Osteoblast (primary cell): ENCODE data around the gene GCNT2. TPM values are rescaled to one million over a fixed set of nuclear protein-coding genes. Genes with fewer than 3 reads are reported as not detected.

Experiments used
- DNase-seq: peaks from one replicate; pipeline ENCODE4 v3.0.0; 2011; ENCODE audit warnings: low spot score, mixed read lengths; ENCODE audit not compliant: insufficient read length; ENCODE audit errors: missing footprints
- H2AFZ ChIP-seq: 2 replicates; pipeline ENCODE4 v1.6.0; 2011; ENCODE audit warnings: mild to moderate bottlenecking, low read length
- H3K27ac ChIP-seq: 2 replicates; pipeline ENCODE4 v1.5.1; 2011; ENCODE audit warnings: mild to moderate bottlenecking, low read depth, low read length, moderate library complexity
- H3K27me3 ChIP-seq: 2 replicates; pipeline ENCODE4 v1.6.0; 2012; ENCODE audit warnings: mild to moderate bottlenecking, control low read depth, inconsistent platforms, low read length, moderate library complexity; ENCODE audit not compliant: insufficient read depth
- H3K36me3 ChIP-seq: 2 replicates; pipeline ENCODE4 v1.5.1; 2011; ENCODE audit warnings: mild to moderate bottlenecking, low read length, control low read depth, moderate library complexity; ENCODE audit not compliant: insufficient read depth
- H3K4me1 ChIP-seq: 2 replicates; pipeline ENCODE4 v1.5.1; 2011; ENCODE audit warnings: mild to moderate bottlenecking, low read length, control low read depth, moderate library complexity; ENCODE audit not compliant: insufficient read depth
- H3K4me2 ChIP-seq: 2 replicates; pipeline ENCODE4 v1.6.0; 2011; ENCODE audit warnings: mild to moderate bottlenecking, low read length; ENCODE audit not compliant: insufficient read depth
- H3K4me3 ChIP-seq: fragments of 200-600 bp; sonication (generic); 3 replicates; pipeline ENCODE4 v1.5.1; 2012; ENCODE audit warnings: mild to moderate bottlenecking, low read length, inconsistent platforms; ENCODE audit not compliant: insufficient read depth
- H3K79me2 ChIP-seq: 2 replicates; pipeline ENCODE4 v1.6.0; 2012; ENCODE audit warnings: mild to moderate bottlenecking, low read length, control low read depth, inconsistent platforms; ENCODE audit not compliant: insufficient read depth
- H3K9me3 ChIP-seq: 2 replicates; pipeline ENCODE4 v1.5.1; 2011; ENCODE audit warnings: low read depth, low read length, control low read depth
- H4K20me1 ChIP-seq: 2 replicates; pipeline ENCODE4 v1.6.0; 2012; ENCODE audit warnings: mild to moderate bottlenecking, low read length, control low read depth; ENCODE audit not compliant: insufficient read depth
- CTCF ChIP-seq: IDR thresholded peaks from 2 replicates; pipeline ENCODE4 v1.5.1; 2011; ENCODE audit warnings: mild to moderate bottlenecking, low read depth, low read length, moderate library complexity; ENCODE audit errors: extremely low read depth
- total RNA-seq: library from RNA; depleted of rRNA; stranded (reverse); fragments of >200 nt; gene quantifications from 2 replicates; pipeline ENCODE4 v1.2.3, GENCODE V29; 2012

GCNT2 gene
- total RNA-seq, 1 donor = 0.72 TPM

GRCh38 chr6:10520468-10520867 is 683 bp upstream of the GCNT2 start:
- no peak overlapping the region for H3K4me2 ChIP-seq
- no peaks in the 10 kb centered on the region for H3K4me1 ChIP-seq
- no peak overlapping the region for H3K27ac ChIP-seq
- H3K27me3 ChIP-seq = no peaks in the 10 kb centered on the region
- H3K9me3 ChIP-seq = no peaks in the 10 kb centered on the region
- H3K36me3 ChIP-seq = no peaks in the 10 kb centered on the region
- no peak for DNase-seq
- H3K4me3 ChIP-seq = no peak overlapping the region
- H4K20me1 ChIP-seq = no peaks in the 10 kb centered on the region
- TF ChIP-seq CTCF = no peak
- H2AFZ ChIP-seq = peak overlapping the region; percentile 65
- H3K79me2 ChIP-seq = no peaks in the 10 kb centered on the region

- Histone ChIP-seq H3K4me3 (no peak overlapping the region), H2AFZ (no peak overlapping the region), H3K4me1 (no peaks in the 10 kb centered on the region), H3K36me3 (no peaks in the 10 kb centered on the region), H3K4me2 (no peak overlapping the region), H3K27ac (no peak overlapping the region), H3K9me3 (no peaks in the 10 kb centered on the region), H3K79me2 (no peaks in the 10 kb centered on the region), H3K27me3 (no peaks in the 10 kb centered on the region), H4K20me1 (no peaks in the 10 kb centered on the region)
- DNase-seq = no peak
- no peak for TF ChIP-seq CTCF
Measured at GRCh38 chr6:10522929-10523573, 1.9 kb downstream of the GCNT2 start.

- no peak for DNase-seq
- H2AFZ ChIP-seq = no peak overlapping the region
- H3K9me3 ChIP-seq = no peaks in the 10 kb centered on the region
- H3K4me1 ChIP-seq = no peaks in the 10 kb centered on the region
- H4K20me1 ChIP-seq = no peaks in the 10 kb centered on the region
- H3K27me3 ChIP-seq = no peaks in the 10 kb centered on the region
- H3K27ac ChIP-seq = no peak overlapping the region
- TF ChIP-seq CTCF = no peak
- no peak overlapping the region for H3K4me3 ChIP-seq
- H3K4me2 ChIP-seq = no peak overlapping the region
- H3K79me2 ChIP-seq = no peaks in the 10 kb centered on the region
- H3K36me3 ChIP-seq = no peaks in the 10 kb centered on the region
Measured at GRCh38 chr6:10526156-10526555, 5.0 kb downstream of the GCNT2 start.

GRCh38 chr6:10528158-10528981 is 7.2 kb downstream of the GCNT2 start:
- Histone ChIP-seq H3K4me2 (peak overlapping the region; percentile 73), H3K79me2 (no peaks in the 10 kb centered on the region), H3K27me3 (no peaks in the 10 kb centered on the region), H4K20me1 (no peaks in the 10 kb centered on the region), H3K4me3 (peak overlapping the region; percentile 51), H3K27ac (no peak overlapping the region), H3K4me1 (no peaks in the 10 kb centered on the region), H3K9me3 (no peaks in the 10 kb centered on the region), H3K36me3 (no peaks in the 10 kb centered on the region), H2AFZ (peak overlapping the region; percentile 67)
- DNase-seq = peak; percentile 53
- TF ChIP-seq CTCF = no peak
